GM12878 (cell line): ENCODE measurements around the gene ZNF385C. TPM values are rescaled to one million over a fixed set of nuclear protein-coding genes. Genes with fewer than 3 reads are reported as not detected.
A peak's percentile ranks its signal among the peaks of the same experiment; 100 is the strongest.

ENCODE experiments used
- ATAC-seq: fragments of 200-7000 bp; cut with Tn5 transposase; 3 replicates; pipeline ENCODE4 v1.9.1; 2020; ENCODE audit warnings: mild to moderate bottlenecking, moderate library complexity
- BruUV-seq: library from RNA; stranded (reverse); fragments of 400-500 nt; replicated peaks from 2 replicates; lab custom pipeline; 2021; lab: Mats Ljungman, UMichigan
- CTCF ChIA-PET: fragments of 300-600 bp; sonication (Branson Sonifier 250); formaldehyde crosslinking; extraction: SDS; loops from one replicate; lab custom pipeline; 2021; ENCODE audit warnings: inconsistent platforms; lab: Yijun Ruan, JAX
- POLR2A ChIA-PET: fragments of 350-600 bp; formaldehyde crosslinking; extraction: SDS; loops from one replicate; lab custom pipeline; 2021; ENCODE audit warnings: inconsistent platforms; lab: Charles Lee
- RAD21 ChIA-PET: fragments of 300-600 bp; sonication (Branson Sonifier 250); formaldehyde crosslinking; loops from one replicate; lab custom pipeline; 2023; ENCODE audit warnings: antibody characterized with exemption; ENCODE audit not compliant: unreplicated experiment; lab: Charles Lee
- SMC1A ChIA-PET: fragments of 300-600 bp; sonication (Branson Sonifier 250); formaldehyde crosslinking; loops from one replicate; lab custom pipeline; 2023; ENCODE audit not compliant: unreplicated experiment, uncharacterized antibody; lab: Charles Lee
- DNase-seq: peaks from one replicate; pipeline ENCODE4 v3.0.0-alpha.2; 2011; ENCODE audit warnings: low read depth, low spot score
- FAIRE-seq: peaks from 3 replicates; lab custom pipeline; 2011; peaks lifted over from hg19 to GRCh38; lab: Jason Lieb, UNC
- H2AFZ ChIP-seq: 2 replicates; pipeline ENCODE4 v1.6.0; 2011; ENCODE audit warnings: low read depth, low read length, control low read depth; ENCODE audit not compliant: control insufficient read depth
- H3K27ac ChIP-seq: 2 replicates; pipeline ENCODE4 v1.5.1; 2011; ENCODE audit warnings: control low read depth; ENCODE audit not compliant: control insufficient read depth, insufficient read depth
- H3K27me3 ChIP-seq, 2 experiments: replicated peaks in 1 of 2; 2 replicates each; pipeline versions ENCODE4 v1.6.0 to v1.6.1; 2011; ENCODE audit warnings: low read length in 1 of 2; ENCODE audit not compliant: control insufficient read depth in 2 of 2, insufficient read depth in 2 of 2
- H3K36me3 ChIP-seq, 2 experiments: 2 replicates each; pipeline ENCODE4 v1.5.1; 2011; ENCODE audit warnings: low read length in 1 of 2; ENCODE audit not compliant: control insufficient read depth in 2 of 2, insufficient read depth in 2 of 2
- H3K4me1 ChIP-seq: 2 replicates; pipeline ENCODE4 v1.6.1; 2011; ENCODE audit warnings: mild to moderate bottlenecking, low read length, moderate library complexity, mixed read lengths; ENCODE audit not compliant: control insufficient read depth, insufficient read depth
- H3K4me2 ChIP-seq: 2 replicates; pipeline ENCODE4 v1.6.0; 2011; ENCODE audit warnings: control low read depth; ENCODE audit not compliant: control insufficient read depth, insufficient read depth
- H3K4me3 ChIP-seq: fragments of 200-600 bp; sonication (generic); 2 replicates; pipeline ENCODE4 v1.5.1; 2016
- H3K79me2 ChIP-seq: 2 replicates; pipeline ENCODE4 v1.6.0; 2011; ENCODE audit warnings: low read length; ENCODE audit not compliant: control insufficient read depth, insufficient read depth
- H3K9ac ChIP-seq: 2 replicates; pipeline ENCODE4 v1.8.0; 2011; ENCODE audit warnings: low read length, control low read depth, mixed read lengths; ENCODE audit not compliant: control insufficient read depth, insufficient read depth
- H3K9me3 ChIP-seq: replicated peaks from 3 replicates; pipeline ENCODE4 v1.5.1; 2011; ENCODE audit warnings: mild to moderate bottlenecking, low read length; ENCODE audit not compliant: control insufficient read depth, insufficient read depth
- H4K20me1 ChIP-seq: 2 replicates; pipeline ENCODE4 v1.6.0; 2011; ENCODE audit not compliant: control insufficient read depth, insufficient read depth
- GABPA ChIP-seq: IDR thresholded peaks from 2 replicates; pipeline ENCODE4 v1.6.1; 2014; ENCODE audit warnings: antibody characterized with exemption, low read depth, mild to moderate bottlenecking, inconsistent platforms
- IKZF1 ChIP-seq: fragments of 450-650 bp; conservative IDR thresholded peaks from 2 replicates; pipeline ENCODE4 v1.6.1; 2017; ENCODE audit warnings: antibody characterized with exemption, mild to moderate bottlenecking
- NBN ChIP-seq: fragments of 450-650 bp; IDR thresholded peaks from 2 replicates; pipeline ENCODE4 v1.6.1; 2016
- SUZ12 ChIP-seq: fragments of 200-600 bp; sonication (generic); IDR thresholded peaks from one replicate; pipeline ENCODE4 v1.6.1; 2018; ENCODE audit warnings: antibody characterized with exemption, mild to moderate bottlenecking; ENCODE audit not compliant: unreplicated experiment
- ZNF207 ChIP-seq: fragments of 450-650 bp; IDR thresholded peaks from 2 replicates; pipeline ENCODE4 v1.6.1; 2014; ENCODE audit warnings: antibody characterized with exemption, mild to moderate bottlenecking, borderline replicate concordance
- ZNF687 ChIP-seq: fragments of 450-650 bp; IDR thresholded peaks from 2 replicates; pipeline ENCODE4 v1.6.1; 2017; ENCODE audit warnings: mild to moderate bottlenecking, moderate library complexity
- WGBS: methylation state at CpG from one replicate; pipeline ENCODE4 v1.1.6; 2016; ENCODE audit warnings: low lambda C conversion rate; ENCODE audit not compliant: insufficient replicate concordance, insufficient coverage; ENCODE audit errors: missing lambda C conversion rate; 5-methylcytosine and 5-hydroxymethylcytosine counted together
- in situ Hi-C: fragments of 300-500 bp; cut with MboI; formaldehyde crosslinking; loops from 9 replicates; pipeline ENCODE4 v1.14.3; 2018; ENCODE audit warnings: mixed read lengths
- intact Hi-C: fragments of 100-400 bp; cut with micrococcal nuclease; formaldehyde crosslinking; loops from one replicate; pipeline ENCODE4 v1.14.2; 2022; ENCODE audit not compliant: unreplicated experiment
- polyA plus RNA-seq, 11 experiments: library from polyadenylated mRNA; depleted of rRNA in 4 of 11; unstranded in 6 of 11; stranded (reverse) in 5 of 11; fragments of >200 nt; fragmentation: Nextera tagmentation in 4 of 11; fragmentation: Illumina TruSeq in 1 of 11; extraction: Ambion mirVana in 4 of 11; extraction: Trizol in 1 of 11; gene quantifications; 1 replicate in 1 of 11; 2 replicates in 10 of 11; pipeline versions ENCODE4 v1.2.1 to v1.2.3, GENCODE V29; 2011 to 2016; ENCODE audit warnings: inconsistent platforms in 2 of 11, missing spikeins in 2 of 11, low read depth in 1 of 11
- total RNA-seq, 4 experiments: library from RNA; depleted of rRNA in 3 of 4; stranded (reverse); fragments of >200 nt in 3 of 4; fragmentation: Illumina TruSeq in 1 of 4; extraction: Trizol in 1 of 4; gene quantifications; 2 replicates each; pipeline versions ENCODE4 v1.2.1 to v1.2.3, GENCODE V29; 2013 to 2021

ZNF385C gene
- total and polyA plus RNA-seq, 10 of the 15 experiments (the other 5 are each of a cell fraction or from before 2014, with no cell fraction given), result 0.06 to 0.20 (median 0.07) TPM; not detected in 5

- ATAC-seq (no peak), DNase-seq (no peak), FAIRE-seq (no peak)
- Histone ChIP-seq H3K4me2 (peak overlapping the region; percentile 75), H3K27me3 (no peaks in the 10 kb centered on the region), H3K79me2 (peaks cover 13% of the 10 kb centered on the region), H3K27ac (no peak overlapping the region), H3K9ac (no peak overlapping the region), H3K4me1 (peaks cover 27% of the 10 kb centered on the region), H3K4me3 (no peak overlapping the region), H4K20me1 (no peaks in the 10 kb centered on the region), H2AFZ (no peak overlapping the region), H3K9me3 (no peaks in the 10 kb centered on the region; the same call in 2 of the 3 replicates), H3K36me3 (peaks cover 2 to 3% of the 10 kb centered on the region in 2 experiments; a peak in 2 of 4 replicates)
- 85% methylated on average over 18 of the region's 18 CpGs for WGBS
- TF ChIP-seq NBN, result no peak
- SMC1A ChIA-PET, result interaction anchor here (1.1 to 3.3 kb wide), 4 partner anchors 44 to 148 kb away, joined by 4 to 17 read pairs (median 10); partner anchors contain the start of gene DNAJC7
- intact Hi-C loops, result no loop called here
- CTCF ChIA-PET, result interaction anchor here (0.6 to 7.5 kb wide), 10 partner anchors 9 to 417 kb away, joined by 3 to 61 read pairs (median 5); partner anchors contain the start of genes DNAJC7 and KCNH4
- POLR2A ChIA-PET, result interaction anchor here (0.5 to 3.5 kb wide), 4 partner anchors 10 to 433 kb away, joined by 4 to 23 read pairs (median 7); partner anchors contain the start of genes DNAJC7, KAT2A and ODAD4
- in situ Hi-C loops, result loop anchor here (5.0 kb wide), 2 partner anchors 88 to 148 kb away; partner anchors contain the start of gene NKIRAS2
- RAD21 ChIA-PET, result interaction anchor here (0.9 to 1.9 kb wide), 9 partner anchors 10 to 148 kb away, joined by 3 to 8 read pairs (median 4); partner anchors contain the start of genes CNP, KAT2A and NKIRAS2
- BruUV-seq, result TSS peak; percentile 65
These were observed 12.3 kb upstream of the ZNF385C start for GRCh38 chr17:42110301-42111264.

GRCh38 chr17:42109086-42109485 lies 10.8 kb upstream of the ZNF385C start:
- no peak overlapping the region for H2AFZ ChIP-seq
- peaks cover 0 to 4% of the 10 kb centered on the region in 2 experiments; a peak in 1 of 4 replicates for H3K36me3 ChIP-seq
- BruUV-seq, result no TSS peak
- in situ Hi-C loops, result no loop called here
- WGBS, result 91% methylated on average over 9 of the region's 9 CpGs
- no peak overlapping the region for H3K4me3 ChIP-seq
- intact Hi-C loops, result no loop called here
- no peaks in the 10 kb centered on the region for H3K27me3 ChIP-seq
- no peak for DNase-seq
- peaks cover 13% of the 10 kb centered on the region for H3K79me2 ChIP-seq
- no peak overlapping the region for H3K9ac ChIP-seq
- H3K9me3 ChIP-seq, result no peaks in the 10 kb centered on the region
- H3K27ac ChIP-seq, result no peak overlapping the region
- peaks cover 20% of the 10 kb centered on the region for H3K4me1 ChIP-seq
- CTCF ChIA-PET, result interaction anchor here (0.7 to 7.5 kb wide), 4 partner anchors 43 to 144 kb away, joined by 3 to 61 read pairs (median 4); partner anchors contain the start of gene NKIRAS2
- H4K20me1 ChIP-seq, result no peaks in the 10 kb centered on the region
- TF ChIP-seq SUZ12 (no peak), ZNF687 (no peak), GABPA (no peak), ZNF207 (no peak), IKZF1 (no peak)
- no peak overlapping the region for H3K4me2 ChIP-seq
- no peak for FAIRE-seq
- ATAC-seq, result no peak
- POLR2A ChIA-PET, result interaction anchor here (0.9 kb wide), 1 partner anchor 11 kb away, joined by 3 read pairs; the partner anchor contains the start of gene ZNF385C
- SMC1A ChIA-PET, result no interaction called here
- RAD21 ChIA-PET, result interaction anchor here (1.2 kb wide), 1 partner anchor 143 kb away, joined by 3 read pairs; the partner anchor contains the start of gene CNP
